ENCODE results near the gene RNU7-1.

The RNU7-1 gene

GRCh38 chr12:6966351-6966750 lies 22.7 kb downstream of the RNU7-1 start:
- no peak for FAIRE-seq

DNA sequence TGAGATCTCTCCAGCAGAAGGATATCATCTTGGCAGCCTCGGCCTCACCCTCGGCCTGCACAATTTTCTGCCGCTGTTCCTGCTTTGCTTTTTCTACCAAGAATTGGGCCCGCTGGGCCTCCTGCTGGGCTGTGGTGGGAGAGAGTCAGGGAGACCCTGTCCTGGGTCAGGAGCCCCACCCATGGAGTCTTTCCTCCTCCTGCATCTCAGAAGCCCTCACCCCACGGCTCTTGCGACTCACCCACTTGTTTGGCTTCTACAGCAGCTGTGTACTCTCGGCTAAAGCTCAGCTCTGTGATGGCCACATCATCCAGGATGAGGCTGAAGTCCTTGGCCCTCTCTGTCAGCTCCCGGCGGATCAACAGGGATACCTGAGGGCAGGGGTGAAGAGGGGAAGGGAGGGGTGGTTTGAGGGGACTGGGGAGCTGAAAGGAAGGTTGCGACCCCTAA lies 24.1 kb downstream of the RNU7-1 start:
- no peak for FAIRE-seq

DNA sequence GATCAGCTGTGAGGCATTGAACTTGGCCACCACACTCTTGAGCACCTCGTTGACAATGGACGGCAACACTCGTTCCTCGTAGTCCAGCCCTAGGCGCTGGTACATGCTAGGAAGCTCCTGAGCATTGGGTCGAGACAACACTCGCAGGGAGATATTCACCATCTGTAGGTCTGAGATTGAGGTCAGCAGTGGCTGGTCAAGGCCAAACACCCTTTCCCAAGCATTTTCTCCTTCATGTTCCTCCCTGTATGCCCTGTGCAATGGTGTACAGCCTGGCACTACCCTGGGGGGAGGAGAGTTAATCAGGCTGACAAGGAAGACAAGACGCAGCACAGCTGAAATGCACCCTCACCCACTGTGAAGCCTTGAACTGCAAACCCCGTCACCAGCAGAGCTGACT lies 24.8 kb downstream of the RNU7-1 start:
- FAIRE-seq, result no peak

DNA sequence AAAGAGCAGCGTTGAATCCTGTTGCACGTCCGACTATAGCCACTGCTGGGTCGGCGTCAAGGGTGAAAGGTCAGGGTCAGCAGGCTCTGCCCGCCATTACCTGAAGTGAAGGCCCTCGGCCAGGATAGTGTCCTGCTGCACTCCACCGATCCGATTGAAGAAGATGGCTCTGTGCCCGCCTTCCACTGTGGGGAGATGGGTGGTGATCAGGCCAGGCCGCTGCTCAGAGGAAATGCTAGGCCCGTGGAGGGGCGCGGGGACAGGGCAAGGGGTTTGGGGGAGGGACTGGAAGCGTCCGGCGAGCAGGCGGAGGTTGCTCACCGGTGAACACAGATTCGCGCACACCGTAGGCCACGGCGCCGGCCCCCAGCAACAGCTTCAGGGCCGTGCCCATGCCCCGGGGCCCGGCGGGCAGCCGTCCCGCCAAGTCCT lies 26.5 kb downstream of the RNU7-1 start:
- FAIRE-seq, result no peak

GRCh38 chr12:6974180-6974579 lies 30.6 kb downstream of the RNU7-1 start:
- FAIRE-seq, result no peak

- FAIRE-seq, result no peak
Observed at GRCh38 chr12:6975297-6976032, 31.8 kb downstream of the RNU7-1 start.

GRCh38 chr12:6977653-6978052 lies 34.0 kb downstream of the RNU7-1 start:
- no peak for FAIRE-seq

- no peak for FAIRE-seq
Observed at GRCh38 chr12:6978188-6978587, 34.6 kb downstream of the RNU7-1 start.

- no peak for FAIRE-seq
Observed at GRCh38 chr12:6978611-6979011, 35.0 kb downstream of the RNU7-1 start.

DNA sequence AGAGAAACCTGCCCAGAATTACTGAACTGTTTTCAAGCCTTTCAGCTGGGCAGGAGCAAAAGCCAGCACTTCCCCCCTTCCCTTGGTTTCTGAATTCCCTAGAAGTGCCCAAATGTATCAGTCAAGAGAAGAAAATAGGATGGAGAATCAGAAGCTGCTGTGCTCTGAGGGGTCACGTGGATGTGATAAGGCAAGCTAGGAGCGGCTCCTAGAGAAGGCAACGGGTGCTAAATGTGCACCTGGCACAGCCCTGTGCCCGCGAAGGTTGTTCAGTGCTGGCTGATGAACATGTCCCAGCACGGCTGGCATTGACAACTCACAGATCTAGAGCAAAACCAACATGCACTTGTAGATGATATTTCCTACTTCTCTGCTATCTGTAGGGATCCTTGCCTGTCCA lies 35.4 kb downstream of the RNU7-1 start:
- no peak for FAIRE-seq

GRCh38 chr12:6979453-6979852 lies 35.8 kb downstream of the RNU7-1 start:
- FAIRE-seq, result no peak

DNA sequence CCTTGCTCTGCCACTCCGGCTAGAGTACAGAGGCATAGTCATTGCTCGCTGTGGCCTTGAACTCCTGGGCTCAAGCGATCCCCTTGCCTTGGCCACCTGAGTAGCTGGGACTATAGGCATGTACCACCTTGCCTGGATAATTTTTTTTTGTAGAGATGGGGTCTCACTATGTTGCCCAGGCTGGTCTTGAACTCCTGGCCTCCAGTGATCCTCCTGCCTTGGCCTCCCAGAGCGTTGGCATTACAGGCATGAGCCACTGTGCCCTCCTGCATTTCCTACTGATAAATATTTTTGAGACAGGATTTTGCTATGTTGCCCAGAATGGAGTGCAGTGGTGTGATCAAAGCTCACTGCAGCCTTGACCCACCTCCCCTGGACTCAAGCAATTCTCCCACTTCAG lies 36.5 kb downstream of the RNU7-1 start:
- FAIRE-seq, result no peak

- no peak for FAIRE-seq
Observed at GRCh38 chr12:6980740-6981139, 37.1 kb downstream of the RNU7-1 start.

- FAIRE-seq, result no peak
Observed at GRCh38 chr12:6981152-6982052, 37.8 kb downstream of the RNU7-1 start.

DNA sequence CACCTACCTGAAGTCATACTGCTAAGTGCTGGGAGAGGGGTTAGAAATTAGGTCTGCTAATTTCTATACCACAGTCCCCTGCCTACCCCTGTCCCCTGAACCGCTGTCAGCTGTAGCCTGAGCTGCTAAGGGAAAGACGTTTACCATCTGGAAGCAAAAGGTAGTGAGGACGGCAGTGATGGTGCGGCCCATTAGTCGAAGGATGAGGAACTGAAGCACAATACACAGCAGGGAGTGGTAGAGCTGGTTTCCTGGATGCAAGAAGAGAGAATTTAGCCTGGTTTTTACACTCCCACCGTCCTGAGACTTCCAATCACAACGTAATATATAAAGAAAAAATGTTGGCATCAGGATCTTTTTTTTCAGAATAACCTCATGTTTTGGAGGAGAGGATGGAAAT lies 38.9 kb downstream of the RNU7-1 start:
- FAIRE-seq, result no peak

DNA sequence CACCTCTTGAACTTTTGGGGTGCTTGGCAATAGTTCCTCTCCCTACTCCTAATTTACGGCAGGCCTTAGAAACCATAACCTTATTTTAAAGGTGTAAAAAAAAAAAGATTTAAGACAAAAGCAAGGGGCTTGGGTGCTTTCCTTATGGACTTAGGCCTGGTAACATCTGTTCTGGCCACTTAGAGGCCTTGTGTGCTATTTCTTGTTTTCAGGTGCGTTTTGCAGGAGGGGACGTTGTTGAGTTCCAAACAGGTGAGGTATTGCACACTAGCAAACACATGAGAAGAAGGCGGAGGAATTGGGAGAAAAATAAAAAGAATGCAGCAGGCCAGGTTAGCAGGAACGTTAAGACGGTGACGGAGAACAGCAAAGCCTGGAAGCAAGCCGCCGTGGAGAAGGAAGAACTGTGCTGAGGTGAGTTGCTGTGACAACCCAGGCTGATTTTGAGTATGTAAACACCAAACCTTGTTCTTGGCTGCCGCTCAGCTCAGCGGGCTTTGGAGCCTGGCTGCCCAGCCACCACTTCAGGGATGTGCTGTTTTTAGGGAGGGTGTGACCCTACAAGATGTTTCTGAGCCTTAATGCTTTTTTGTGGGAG lies 44.4 kb downstream of the RNU7-1 start:
- no peak for FAIRE-seq

Data from colon (tissue), 2 donors.